22Rv1 (cell line): ENCODE data around the gene TXLNA.

Experiments
- ZFX ChIP-seq: fragments of 450-650 bp; IDR thresholded peaks from 2 replicates; pipeline ENCODE4 v1.6.1; 2017; ENCODE audit warnings: antibody characterized with exemption, borderline replicate concordance
- TF ChIP-seq, protein P1 (sequence below): fragments of 450-650 bp; IDR thresholded peaks from 2 replicates; pipeline ENCODE4 v1.5.1; 2017; ENCODE audit warnings: mild to moderate bottlenecking

DNA sequence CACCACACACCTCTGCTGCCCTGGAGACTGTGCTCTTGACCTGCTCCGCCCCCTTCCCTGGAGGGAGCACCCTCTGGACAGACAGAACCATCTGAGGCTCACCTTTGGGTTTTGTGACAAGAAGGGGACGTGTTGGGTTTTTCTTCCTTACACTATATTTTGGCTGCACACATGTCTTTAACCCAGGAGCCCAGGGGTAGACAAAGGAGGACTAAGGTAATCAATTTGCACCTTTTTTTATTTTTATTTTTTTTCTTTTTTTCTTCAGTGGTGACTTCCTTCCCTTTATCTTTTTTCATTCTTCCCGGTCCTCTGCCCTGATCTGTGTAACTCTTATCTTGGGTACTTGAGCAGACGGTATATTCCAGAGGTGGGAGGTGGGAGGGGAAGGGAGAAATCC is 8.5 kb upstream of the TXLNA start:
- TF ChIP-seq, protein P1, sequence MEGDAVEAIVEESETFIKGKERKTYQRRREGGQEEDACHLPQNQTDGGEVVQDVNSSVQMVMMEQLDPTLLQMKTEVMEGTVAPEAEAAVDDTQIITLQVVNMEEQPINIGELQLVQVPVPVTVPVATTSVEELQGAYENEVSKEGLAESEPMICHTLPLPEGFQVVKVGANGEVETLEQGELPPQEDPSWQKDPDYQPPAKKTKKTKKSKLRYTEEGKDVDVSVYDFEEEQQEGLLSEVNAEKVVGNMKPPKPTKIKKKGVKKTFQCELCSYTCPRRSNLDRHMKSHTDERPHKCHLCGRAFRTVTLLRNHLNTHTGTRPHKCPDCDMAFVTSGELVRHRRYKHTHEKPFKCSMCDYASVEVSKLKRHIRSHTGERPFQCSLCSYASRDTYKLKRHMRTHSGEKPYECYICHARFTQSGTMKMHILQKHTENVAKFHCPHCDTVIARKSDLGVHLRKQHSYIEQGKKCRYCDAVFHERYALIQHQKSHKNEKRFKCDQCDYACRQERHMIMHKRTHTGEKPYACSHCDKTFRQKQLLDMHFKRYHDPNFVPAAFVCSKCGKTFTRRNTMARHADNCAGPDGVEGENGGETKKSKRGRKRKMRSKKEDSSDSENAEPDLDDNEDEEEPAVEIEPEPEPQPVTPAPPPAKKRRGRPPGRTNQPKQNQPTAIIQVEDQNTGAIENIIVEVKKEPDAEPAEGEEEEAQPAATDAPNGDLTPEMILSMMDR, result no peak
- no peak for TF ChIP-seq ZFX
